Thoracic aorta (tissue), 2 donors: Measurements from ENCODE around the gene OLR1. TPM values are rescaled to one million over a fixed set of nuclear protein-coding genes. Genes with fewer than 3 reads are reported as not detected.

Experiments used
- ATAC-seq: fragments of 150-250 bp; one replicate; pipeline ENCODE4 v1.8.0; 2017; ENCODE audit warnings: low read depth; ENCODE audit not compliant: insufficient number of reproducible peaks, low FRiP score
- DNase-seq: peaks from one replicate; pipeline ENCODE4 v3.0.0-alpha.2; 2020; ENCODE audit warnings: low spot score
- H3K27ac ChIP-seq, 2 donors: fragments of 200-600 bp; sonication (generic); 1 replicate in 1 of 2; 2 replicates in 1 of 2; pipeline ENCODE4 v1.5.1; 2016; ENCODE audit warnings: mild to moderate bottlenecking in 2 of 2, moderate library complexity in 2 of 2
- H3K27me3 ChIP-seq: fragments of 200-600 bp; sonication (generic); replicated peaks from 2 replicates; pipeline ENCODE4 v1.6.0; 2016; ENCODE audit warnings: mild to moderate bottlenecking; ENCODE audit not compliant: insufficient read depth
- H3K36me3 ChIP-seq: fragments of 200-600 bp; sonication (generic); one replicate; pipeline ENCODE4 v1.5.1; 2016
- H3K4me1 ChIP-seq, 2 donors: fragments of 200-600 bp; sonication (generic); 1 replicate in 1 of 2; 2 replicates in 1 of 2; pipeline versions ENCODE4 v1.5.1 to v1.6.0; 2016; ENCODE audit warnings: low read depth in 2 of 2, mild to moderate bottlenecking in 1 of 2; ENCODE audit not compliant: control insufficient read depth in 1 of 2
- H3K4me3 ChIP-seq: fragments of 200-600 bp; sonication (generic); 2 replicates; pipeline ENCODE4 v1.5.1; 2016; ENCODE audit warnings: mild to moderate bottlenecking
- H3K9me3 ChIP-seq: fragments of 200-600 bp; sonication (generic); 2 replicates; pipeline ENCODE4 v1.5.1; 2016
- CTCF ChIP-seq: fragments of 200-600 bp; sonication (generic); IDR thresholded peaks from one replicate; pipeline ENCODE4 v1.5.1; 2019; ENCODE audit warnings: antibody characterized with exemption
- total RNA-seq, 2 donors: library from RNA; depleted of rRNA; stranded (reverse); fragments of >200 nt; gene quantifications; one replicate each; pipeline versions ENCODE4 v1.1.0 to v1.2.3, GENCODE V29; 2016

The OLR1 gene
- total RNA-seq, 2 donors from 2014 or later, result 1.4 to 2.8 TPM

GRCh38 chr12:10110256-10110844 is 61.6 kb downstream of the OLR1 start:
- ATAC-seq, result no peak
- H3K9me3 ChIP-seq, result no peaks in the 10 kb centered on the region
- no peak for DNase-seq
- no peaks in the 10 kb centered on the region for H3K4me1 ChIP-seq
- H3K4me3 ChIP-seq, result no peak overlapping the region
- H3K27ac ChIP-seq, result no peak overlapping the region
- TF ChIP-seq CTCF, result no peak
- no peaks in the 10 kb centered on the region for H3K36me3 ChIP-seq
- no peaks in the 10 kb centered on the region for H3K27me3 ChIP-seq

Other genes with a start within 250 kb of the OLR1 start
- gene CLEC2A, start 239.8 kb downstream of the OLR1 start, total RNA-seq, result not detected
- 1 to 10 TPM in 1 of 2 donors, under 1 TPM in 1; 0.42 to 1.1 TPM for gene CLEC12A, start 200.7 kb downstream of the OLR1 start, total RNA-seq
- not detected for gene CLEC1B, start 173.0 kb downstream of the OLR1 start, total RNA-seq
- gene CLEC12B, start 161.5 kb downstream of the OLR1 start, total RNA-seq, result not detected
- not detected for gene CLEC9A, start 141.4 kb downstream of the OLR1 start, total RNA-seq
- 1 to 10 TPM; 3.7 to 5.1 TPM for gene CLEC1A, start 73.1 kb downstream of the OLR1 start, total RNA-seq
- 10 to 100 TPM; 22.6 to 24.3 TPM for gene CLEC7A, start 41.9 kb downstream of the OLR1 start, total RNA-seq
- 1 to 10 TPM in 1 of 2 donors, not detected in 1; 2.8 TPM for gene TMEM52B, start 6.9 kb upstream of the OLR1 start, total RNA-seq
- gene GABARAPL1, start 40.7 kb upstream of the OLR1 start, total RNA-seq, result 100 to 1,000 TPM in 1 of 2 donors, 10 to 100 TPM in 1; 86.1 to 114 TPM
- gene KLRD1, start 135.7 kb upstream of the OLR1 start, total RNA-seq, result 10 to 100 TPM in 1 of 2 donors, 1 to 10 TPM in 1; 1.9 to 13.0 TPM
- gene KLRK1, start 217.9 kb upstream of the OLR1 start, total RNA-seq, result 1 to 10 TPM; 1.2 to 4.5 TPM
- gene KLRC4, start 237.6 kb upstream of the OLR1 start, total RNA-seq, result 1 to 10 TPM in 1 of 2 donors, under 1 TPM in 1; 0.54 to 4.2 TPM
- gene KLRC3, start 248.5 kb upstream of the OLR1 start, total RNA-seq, result under 1 TPM in 1 of 2 donors, not detected in 1; 0.68 TPM